Measurements from ENCODE around the gene IGF2R. TPM values are rescaled to one million over a fixed set of nuclear protein-coding genes. Genes with fewer than 3 reads are reported as not detected.

IGF2R gene
- total RNA-seq, 4 donors from 2014 or later, result 60.0 to 93.4 (median 71.7) TPM

- WGBS, 2 donors, result 92 to 94% methylated on average over 8 of the region's 8 CpGs
- no peak for TF ChIP-seq CTCF (IDR thresholded peaks at IDR 0.05)
- no peak for TF ChIP-seq POLR2A (IDR thresholded peaks at IDR 0.05)
- no peak for DNase-seq (ENCODE audit: low spot score in 2 of 2)
- intact Hi-C loops (cut with DNase I; ENCODE audit: low total_unique reads), result no loop called here
- H3K4me3 ChIP-seq (ENCODE audit: low read depth, poor library complexity, severe bottlenecking), result no peak overlapping the region
Observed at GRCh38 chr6:160095146-160095845, 126.4 kb downstream of the IGF2R start.

GRCh38 chr6:160101277-160102205 is 132.7 kb downstream of the IGF2R start:
- TF ChIP-seq CTCF (IDR thresholded peaks at IDR 0.05), result no peak
- intact Hi-C loops (cut with DNase I; ENCODE audit: low total_unique reads), result no loop called here
- no peak for DNase-seq (ENCODE audit: low spot score in 2 of 2)
- 85 to 92% methylated on average over 22 to 23 of the region's 23 CpGs for WGBS, 2 donors
- no peak overlapping the region for H3K4me3 ChIP-seq (ENCODE audit: low read depth, poor library complexity, severe bottlenecking)

- DNase-seq (ENCODE audit: low spot score in 2 of 2), result no peak
- 92 to 96% methylated on average over 16 of the region's 16 CpGs for WGBS, 2 donors
- H3K4me3 ChIP-seq (ENCODE audit: low read depth, poor library complexity, severe bottlenecking), result no peak overlapping the region
- intact Hi-C loops (cut with DNase I; ENCODE audit: low total_unique reads), result no loop called here
- TF ChIP-seq POLR2A (IDR thresholded peaks at IDR 0.05) (no peak), CTCF (IDR thresholded peaks at IDR 0.05) (no peak)
Observed at GRCh38 chr6:160102399-160102798, 133.5 kb downstream of the IGF2R start.

- H3K4me3 ChIP-seq (ENCODE audit: low read depth, poor library complexity, severe bottlenecking), result no peak overlapping the region
- WGBS, 2 donors, result 86 to 91% methylated on average over 14 of the region's 14 CpGs
- TF ChIP-seq POLR2A (IDR thresholded peaks at IDR 0.05), result no peak
- TF ChIP-seq CTCF (IDR thresholded peaks at IDR 0.05), result no peak
- intact Hi-C loops (cut with DNase I; ENCODE audit: low total_unique reads), result no loop called here
- DNase-seq (ENCODE audit: low spot score in 2 of 2), result no peak
Observed at GRCh38 chr6:160102956-160103824, 134.3 kb downstream of the IGF2R start.

GRCh38 chr6:160103825-160104100 is 134.9 kb downstream of the IGF2R start:
- no peak for TF ChIP-seq CTCF (IDR thresholded peaks at IDR 0.05)
- no peak for TF ChIP-seq POLR2A (IDR thresholded peaks at IDR 0.05)
- no peak overlapping the region for H3K4me3 ChIP-seq (ENCODE audit: low read depth, poor library complexity, severe bottlenecking)
- intact Hi-C loops (cut with DNase I; ENCODE audit: low total_unique reads), result no loop called here
- WGBS, 2 donors, result 78 to 80% methylated on average over 7 of the region's 7 CpGs
- no peak for DNase-seq (ENCODE audit: low spot score in 2 of 2)

Measured in lower leg skin (tissue), 4 donors.